ENCODE measurements around the gene TPSAB1.
A peak's percentile ranks its signal among the peaks of the same experiment; 100 is the strongest.

TPSAB1 gene

GRCh38 chr16:1271724-1272413 lies 31.4 kb downstream of the TPSAB1 start:
- DNase-seq = peak; percentile 25

GRCh38 chr16:1272453-1273198 lies 32.1 kb downstream of the TPSAB1 start:
- DNase-seq = no peak

GRCh38 chr16:1273816-1274215 lies 33.3 kb downstream of the TPSAB1 start:
- no peak for DNase-seq

- DNase-seq = no peak
Measured at GRCh38 chr16:1274767-1275166, 34.3 kb downstream of the TPSAB1 start.

GRCh38 chr16:1275791-1276579 lies 35.5 kb downstream of the TPSAB1 start:
- DNase-seq = no peak

- no peak for DNase-seq
Measured at GRCh38 chr16:1276580-1276878, 36.0 kb downstream of the TPSAB1 start.

GRCh38 chr16:1277151-1277598 lies 36.7 kb downstream of the TPSAB1 start:
- DNase-seq = no peak

GRCh38 chr16:1277617-1278282 lies 37.2 kb downstream of the TPSAB1 start:
- DNase-seq = no peak

GRCh38 chr16:1278477-1278876 lies 38.0 kb downstream of the TPSAB1 start:
- no peak for DNase-seq

GRCh38 chr16:1279081-1279944 lies 38.8 kb downstream of the TPSAB1 start:
- DNase-seq = no peak

GRCh38 chr16:1279945-1280589 lies 39.6 kb downstream of the TPSAB1 start:
- DNase-seq = no peak

GRCh38 chr16:1280783-1281182 lies 40.3 kb downstream of the TPSAB1 start:
- no peak for DNase-seq

- DNase-seq = no peak
Measured at GRCh38 chr16:1281517-1281916, 41.0 kb downstream of the TPSAB1 start.

- no peak for DNase-seq
Measured at GRCh38 chr16:1282324-1282973, 41.9 kb downstream of the TPSAB1 start.

GRCh38 chr16:1283296-1283695 lies 42.8 kb downstream of the TPSAB1 start:
- no peak for DNase-seq

GRCh38 chr16:1283996-1284616 lies 43.6 kb downstream of the TPSAB1 start:
- no peak for DNase-seq

GRCh38 chr16:1285669-1286512 lies 45.4 kb downstream of the TPSAB1 start:
- DNase-seq = no peak

- DNase-seq = no peak
Measured at GRCh38 chr16:1286513-1287094, 46.1 kb downstream of the TPSAB1 start.

- no peak for DNase-seq
Measured at GRCh38 chr16:1287982-1288670, 47.6 kb downstream of the TPSAB1 start.

Measured in NCI-H226 (cell line).